GM18517 (cell line): Measurements from ENCODE around the gene STT3B.
"Not testable (repeated sequence)": the region's sequence is repeated elsewhere in the genome, so short reads cannot be mapped to it uniquely, and the experiment has no call there.

Source experiments
- ATAC-seq: cut with Tn5 transposase; IDR thresholded peaks from one replicate; pipeline ENCODE4 v1.9.1; 2021; ENCODE audit warnings: mild to moderate bottlenecking, moderate library complexity; ENCODE audit not compliant: unreplicated experiment

STT3B gene

GRCh38 chr3:31590650-31591049, 57.9 kb downstream of the STT3B start:
- ATAC-seq = no peak

- no peak for ATAC-seq
Measured at GRCh38 chr3:31592764-31593163, 60.0 kb downstream of the STT3B start.

- no peak for ATAC-seq
Measured at GRCh38 chr3:31596176-31596575, 63.5 kb downstream of the STT3B start.

- no peak for ATAC-seq
Measured at GRCh38 chr3:31600431-31600830, 67.7 kb downstream of the STT3B start.

GRCh38 chr3:31605333-31605732, 72.6 kb downstream of the STT3B start:
- ATAC-seq = not testable (repeated sequence)

GRCh38 chr3:31606453-31606852, 73.7 kb downstream of the STT3B start:
- ATAC-seq = no peak

GRCh38 chr3:31610700-31611275, 78.1 kb downstream of the STT3B start:
- no peak for ATAC-seq

- no peak for ATAC-seq
Measured at GRCh38 chr3:31613177-31613576, 80.5 kb downstream of the STT3B start.

- no peak for ATAC-seq
Measured at GRCh38 chr3:31613654-31614053, 80.9 kb downstream of the STT3B start.

- no peak for ATAC-seq
Measured at GRCh38 chr3:31614162-31614921, 81.6 kb downstream of the STT3B start.

GRCh38 chr3:31615071-31615875, 82.5 kb downstream of the STT3B start:
- no peak for ATAC-seq

GRCh38 chr3:31616711-31617110, 84.0 kb downstream of the STT3B start:
- ATAC-seq = no peak

GRCh38 chr3:31620656-31621055, 87.9 kb downstream of the STT3B start:
- ATAC-seq = peak; percentile 41

- no peak for ATAC-seq
Measured at GRCh38 chr3:31621314-31621713, 88.6 kb downstream of the STT3B start.

GRCh38 chr3:31622636-31623288, 90.0 kb downstream of the STT3B start:
- ATAC-seq = peak; percentile 54

GRCh38 chr3:31624083-31624709, 91.5 kb downstream of the STT3B start:
- ATAC-seq = no peak

- no peak for ATAC-seq
Measured at GRCh38 chr3:31625358-31625757, 92.6 kb downstream of the STT3B start.

- ATAC-seq = no peak
Measured at GRCh38 chr3:31629054-31629453, 96.3 kb downstream of the STT3B start.

GRCh38 chr3:31634476-31634875, 101.8 kb downstream of the STT3B start:
- ATAC-seq = no peak

GRCh38 chr3:31635545-31635944, 102.8 kb downstream of the STT3B start:
- no peak for ATAC-seq

- ATAC-seq = no peak
Measured at GRCh38 chr3:31636049-31636448, 103.3 kb downstream of the STT3B start.
